Keratinocyte (primary cell): ENCODE data around the gene DRAP1. TPM values are rescaled to one million over a fixed set of nuclear protein-coding genes. Genes with fewer than 3 reads are reported as not detected.

Experiments
- DNase-seq: peaks from one replicate; pipeline ENCODE4 v3.0.0-alpha.2; 2011; ENCODE audit warnings: low read depth, missing footprints, low spot score
- FAIRE-seq: peaks from 2 replicates; lab custom pipeline; 2011; peaks lifted over from hg19 to GRCh38; lab: Jason Lieb, UNC
- H2AFZ ChIP-seq: 2 replicates; pipeline ENCODE4 v1.6.0; 2012; ENCODE audit warnings: low read length, control low read depth, inconsistent platforms; ENCODE audit not compliant: control insufficient read depth
- H3K27ac ChIP-seq: 2 replicates; pipeline ENCODE4 v1.5.1; 2011; ENCODE audit warnings: low read length; ENCODE audit not compliant: control insufficient read depth, insufficient read depth
- H3K27me3 ChIP-seq: 3 replicates; pipeline ENCODE4 v1.6.0; 2011; ENCODE audit warnings: low read length; ENCODE audit not compliant: control insufficient read depth, insufficient read depth; ENCODE audit errors: extremely low read depth
- H3K36me3 ChIP-seq, 2 experiments: 2 replicates in 1 of 2; 3 replicates in 1 of 2; pipeline ENCODE4 v1.5.1; 2011; ENCODE audit warnings: low read length in 2 of 2, mild to moderate bottlenecking in 1 of 2; ENCODE audit not compliant: control insufficient read depth in 2 of 2, insufficient read depth in 2 of 2; ENCODE audit errors: extremely low read depth in 1 of 2
- H3K4me1 ChIP-seq: 3 replicates; pipeline ENCODE4 v1.5.1; 2011; ENCODE audit warnings: low read length; ENCODE audit not compliant: control insufficient read depth, insufficient read depth; ENCODE audit errors: extremely low read depth
- H3K4me2 ChIP-seq: 3 replicates; pipeline ENCODE4 v1.6.0; 2011; ENCODE audit warnings: low read depth, low read length; ENCODE audit not compliant: control insufficient read depth, insufficient read depth; ENCODE audit errors: extremely low read depth
- H3K4me3 ChIP-seq, 3 experiments: fragments of 200-600 bp in 1 of 3; sonication (generic) in 1 of 3; 2 replicates in 2 of 3; 3 replicates in 1 of 3; pipeline ENCODE4 v1.5.1; 2011 to 2016; ENCODE audit warnings: low read length in 3 of 3, mild to moderate bottlenecking in 3 of 3, control low read depth in 2 of 3, inconsistent platforms in 1 of 3, low read depth in 1 of 3, mixed read lengths in 1 of 3, mixed run types in 1 of 3, moderate library complexity in 1 of 3; ENCODE audit not compliant: control insufficient read depth in 2 of 3, insufficient read depth in 2 of 3; ENCODE audit errors: extremely low read depth in 1 of 3
- H3K79me2 ChIP-seq: 2 replicates; pipeline ENCODE4 v1.6.0; 2012; ENCODE audit warnings: low read length; ENCODE audit not compliant: control insufficient read depth, insufficient read depth
- H3K9ac ChIP-seq: 3 replicates; pipeline ENCODE4 v1.6.0; 2011; ENCODE audit warnings: low read length; ENCODE audit not compliant: control insufficient read depth, insufficient read depth; ENCODE audit errors: extremely low read depth
- H3K9me1 ChIP-seq: 3 replicates; pipeline ENCODE4 v1.6.0; 2011; ENCODE audit warnings: low read length; ENCODE audit not compliant: control insufficient read depth, insufficient read depth; ENCODE audit errors: extremely low read depth
- H3K9me3 ChIP-seq: 2 replicates; pipeline ENCODE4 v1.5.1; 2012; ENCODE audit warnings: low read depth, low read length; ENCODE audit not compliant: control insufficient read depth
- H4K20me1 ChIP-seq: 3 replicates; pipeline ENCODE4 v1.6.0; 2011; ENCODE audit warnings: low read length; ENCODE audit not compliant: control insufficient read depth, insufficient read depth; ENCODE audit errors: extremely low read depth
- CTCF ChIP-seq, 3 experiments: IDR thresholded peaks in 1 of 3; conservative IDR thresholded peaks in 1 of 3; optimal IDR thresholded peaks in 1 of 3; 2 replicates in 2 of 3; 3 replicates in 1 of 3; pipeline versions ENCODE3 to v1.5.1; 2011; ENCODE audit warnings: low read length in 3 of 3, mild to moderate bottlenecking in 3 of 3, moderate library complexity in 2 of 3, control low read depth in 1 of 3, inconsistent platforms in 1 of 3; ENCODE audit not compliant: insufficient read depth in 2 of 3; ENCODE audit errors: extremely low read depth in 1 of 3
- EZH2 ChIP-seq: IDR thresholded peaks from one replicate; pipeline ENCODE4 v1.6.1; 2012; ENCODE audit warnings: inconsistent platforms, mild to moderate bottlenecking, low read length, moderate library complexity
- dilution Hi-C: fragments of 300-500 bp; cut with MboI; formaldehyde crosslinking; loops from one replicate; pipeline ENCODE4 v1.7.0; 2020; ENCODE audit warnings: low sequenced_read_pairs; ENCODE audit not compliant: extremely low pct_ligation_motif_present
- polyA plus RNA-seq, 5 experiments: library from polyadenylated mRNA; depleted of rRNA in 3 of 5; stranded (reverse) in 3 of 5; stranded (forward) in 1 of 5; unstranded in 1 of 5; fragments of >200 nt; gene quantifications; 1 replicate in 1 of 5; 2 replicates in 3 of 5; 3 replicates in 1 of 5; pipeline versions ENCODE4 v1.2.1 to v1.2.3, GENCODE V29; 2011 to 2012; ENCODE audit warnings: missing spikeins in 2 of 5, low read depth in 1 of 5, low replicate concordance in 1 of 5

DRAP1 gene
- polyA plus RNA-seq, 1 donor (not counting 4 experiments of a cell fraction or from before 2014, with no cell fraction given), result 135 TPM

GRCh38 chr11:65937766-65938165 lies 18.5 kb downstream of the DRAP1 start:
- Histone ChIP-seq H3K27ac (no peak overlapping the region), H3K4me1 (peaks cover 11% of the 10 kb centered on the region), H3K27me3 (no peaks in the 10 kb centered on the region), H2AFZ (no peak overlapping the region), H3K4me3 (no peak overlapping the region), H3K9ac (no peak overlapping the region), H3K9me3 (no peaks in the 10 kb centered on the region), H4K20me1 (no peaks in the 10 kb centered on the region), H3K36me3 (no peaks in the 10 kb centered on the region), H3K79me2 (no peaks in the 10 kb centered on the region), H3K4me2 (no peak overlapping the region), H3K9me1 (no peaks in the 10 kb centered on the region)
- TF ChIP-seq CTCF (optimal IDR thresholded peaks at IDR 0.05 in 1 of 3, IDR thresholded peaks at IDR 0.05 in 1 of 3, conservative IDR thresholded peaks at IDR 0.05 in 1 of 3; ENCODE audit: extremely low read depth in 1 of 3, insufficient read depth in 2 of 3, low read length in 3 of 3), result no peak
- DNase-seq (no peak), FAIRE-seq (no peak)
- dilution Hi-C loops, result no loop called here

- no peak for FAIRE-seq
- peak overlapping the region; percentile 39 for H2AFZ ChIP-seq
Measured at GRCh38 chr11:65941720-65942310, 22.6 kb downstream of the DRAP1 start.

More at GRCh38 chr11:65941720-65942310, 22.6 kb downstream of the DRAP1 start:
- no peak overlapping the region for H3K9ac ChIP-seq
- H3K4me1 ChIP-seq, result peaks cover 11% of the 10 kb centered on the region
- no peak for DNase-seq
- no peaks in the 10 kb centered on the region for H3K36me3 ChIP-seq
- H4K20me1 ChIP-seq, result no peaks in the 10 kb centered on the region
- H3K27ac ChIP-seq, result no peak overlapping the region
- H3K79me2 ChIP-seq, result no peaks in the 10 kb centered on the region
- peaks cover 1% of the 10 kb centered on the region for H3K27me3 ChIP-seq
- peak overlapping the region; percentile 49 for H3K4me2 ChIP-seq
- dilution Hi-C loops, result no loop called here
- no peak overlapping the region for H3K4me3 ChIP-seq
- no peaks in the 10 kb centered on the region for H3K9me1 ChIP-seq
- H3K9me3 ChIP-seq, result no peaks in the 10 kb centered on the region
- no peak for TF ChIP-seq CTCF (optimal IDR thresholded peaks at IDR 0.05 in 1 of 3, IDR thresholded peaks at IDR 0.05 in 1 of 3, conservative IDR thresholded peaks at IDR 0.05 in 1 of 3; ENCODE audit: extremely low read depth in 1 of 3, insufficient read depth in 2 of 3, low read length in 3 of 3)
- TF ChIP-seq EZH2, result no peak
